ENCODE results near the gene SDF4.

Gene SDF4

DNA sequence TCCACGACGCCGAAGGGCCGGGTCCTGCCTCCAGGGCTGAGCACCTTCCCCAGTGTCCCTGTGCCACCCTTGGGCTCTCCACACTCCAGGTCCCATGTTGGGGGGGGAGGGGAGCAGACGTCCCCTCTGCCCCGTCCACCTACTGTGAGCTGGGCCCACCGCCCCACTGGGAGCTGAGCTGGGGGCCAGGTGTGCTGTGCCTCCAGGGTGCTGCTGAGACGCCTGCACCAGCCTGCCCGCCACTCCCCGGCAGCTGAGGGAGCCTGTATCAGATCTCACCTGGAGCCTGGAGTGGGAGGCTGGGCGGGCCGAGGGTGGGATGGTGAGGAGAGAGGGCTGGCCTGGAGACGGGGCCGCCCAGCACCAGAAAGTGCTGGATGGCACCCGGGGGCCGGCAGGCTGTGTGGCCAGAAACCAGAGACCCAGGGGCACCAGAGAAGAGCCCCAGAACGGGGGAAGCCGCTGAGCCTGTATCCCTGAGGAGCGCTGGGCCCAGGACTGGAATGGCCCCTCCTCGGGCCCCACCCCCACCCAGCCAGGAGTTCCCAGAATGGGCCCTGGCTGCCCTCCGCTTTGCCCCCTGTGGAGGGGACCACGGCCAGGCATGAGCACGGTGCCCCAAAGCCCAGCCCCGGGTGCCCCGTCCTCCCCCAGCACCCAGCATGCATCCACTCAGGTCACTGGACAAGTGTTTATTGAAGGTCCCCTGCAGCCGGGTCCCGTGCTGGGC is 28.8 kb downstream of the SDF4 start:
- DNase-seq (ENCODE audit: extremely low read depth, low read depth), result no peak
- TF ChIP-seq, protein P1, sequence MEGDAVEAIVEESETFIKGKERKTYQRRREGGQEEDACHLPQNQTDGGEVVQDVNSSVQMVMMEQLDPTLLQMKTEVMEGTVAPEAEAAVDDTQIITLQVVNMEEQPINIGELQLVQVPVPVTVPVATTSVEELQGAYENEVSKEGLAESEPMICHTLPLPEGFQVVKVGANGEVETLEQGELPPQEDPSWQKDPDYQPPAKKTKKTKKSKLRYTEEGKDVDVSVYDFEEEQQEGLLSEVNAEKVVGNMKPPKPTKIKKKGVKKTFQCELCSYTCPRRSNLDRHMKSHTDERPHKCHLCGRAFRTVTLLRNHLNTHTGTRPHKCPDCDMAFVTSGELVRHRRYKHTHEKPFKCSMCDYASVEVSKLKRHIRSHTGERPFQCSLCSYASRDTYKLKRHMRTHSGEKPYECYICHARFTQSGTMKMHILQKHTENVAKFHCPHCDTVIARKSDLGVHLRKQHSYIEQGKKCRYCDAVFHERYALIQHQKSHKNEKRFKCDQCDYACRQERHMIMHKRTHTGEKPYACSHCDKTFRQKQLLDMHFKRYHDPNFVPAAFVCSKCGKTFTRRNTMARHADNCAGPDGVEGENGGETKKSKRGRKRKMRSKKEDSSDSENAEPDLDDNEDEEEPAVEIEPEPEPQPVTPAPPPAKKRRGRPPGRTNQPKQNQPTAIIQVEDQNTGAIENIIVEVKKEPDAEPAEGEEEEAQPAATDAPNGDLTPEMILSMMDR (IDR thresholded peaks at IDR 0.05; ENCODE audit: low read depth, low read length), result no peak

GRCh38 chr1:1200876-1201810 is 30.7 kb downstream of the SDF4 start:
- DNase-seq (ENCODE audit: extremely low read depth, low read depth), result no peak
- TF ChIP-seq, protein P1 (IDR thresholded peaks at IDR 0.05; ENCODE audit: low read depth, low read length), result no peak

DNA sequence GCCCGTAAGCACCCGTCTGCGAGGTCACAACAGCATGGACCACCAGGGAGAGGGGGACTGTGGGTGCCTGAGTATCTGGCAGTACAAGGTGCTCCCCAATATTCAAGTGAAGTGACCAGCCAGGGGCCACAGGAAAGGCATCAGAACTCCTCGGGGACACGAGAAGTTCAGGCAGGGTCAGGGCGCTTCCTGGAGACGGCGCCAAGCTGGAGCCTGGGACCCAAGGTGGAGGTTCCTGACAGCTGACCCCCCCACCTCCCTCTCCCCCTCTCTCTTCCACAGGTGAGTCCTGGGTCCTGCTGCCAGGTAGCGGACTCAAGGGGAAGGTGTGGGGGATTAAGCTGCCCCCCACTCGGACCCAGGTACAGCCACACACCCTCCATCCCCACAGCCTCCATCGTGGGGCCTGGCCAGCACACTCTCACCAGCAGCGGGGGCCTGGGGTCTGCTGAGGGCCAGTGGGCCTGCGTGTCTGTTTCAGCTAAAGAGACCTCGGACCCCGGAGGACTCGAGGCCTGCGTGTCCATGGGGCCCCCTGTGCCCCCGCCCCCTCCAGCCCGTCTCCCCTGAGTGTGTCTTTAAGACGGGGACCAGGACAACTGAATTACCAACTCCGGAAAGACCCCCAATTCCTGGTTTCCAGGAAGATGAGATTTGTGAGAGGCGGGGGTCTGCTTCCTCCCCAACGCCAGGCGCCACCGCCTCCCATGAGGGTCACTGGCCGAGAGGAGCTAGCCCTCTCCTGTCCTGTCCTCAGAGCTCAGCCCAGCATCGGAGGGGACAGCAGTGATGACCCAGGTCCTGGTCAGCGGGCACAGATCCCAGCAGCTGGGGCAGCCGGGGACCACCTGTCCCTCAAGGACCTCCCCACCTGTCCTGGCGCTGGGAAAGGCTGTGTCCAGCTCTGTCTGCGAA is 31.6 kb downstream of the SDF4 start:
- TF ChIP-seq, protein P1 (IDR thresholded peaks at IDR 0.05; ENCODE audit: low read depth, low read length), result no peak
- no peak for DNase-seq (ENCODE audit: extremely low read depth, low read depth)

DNA sequence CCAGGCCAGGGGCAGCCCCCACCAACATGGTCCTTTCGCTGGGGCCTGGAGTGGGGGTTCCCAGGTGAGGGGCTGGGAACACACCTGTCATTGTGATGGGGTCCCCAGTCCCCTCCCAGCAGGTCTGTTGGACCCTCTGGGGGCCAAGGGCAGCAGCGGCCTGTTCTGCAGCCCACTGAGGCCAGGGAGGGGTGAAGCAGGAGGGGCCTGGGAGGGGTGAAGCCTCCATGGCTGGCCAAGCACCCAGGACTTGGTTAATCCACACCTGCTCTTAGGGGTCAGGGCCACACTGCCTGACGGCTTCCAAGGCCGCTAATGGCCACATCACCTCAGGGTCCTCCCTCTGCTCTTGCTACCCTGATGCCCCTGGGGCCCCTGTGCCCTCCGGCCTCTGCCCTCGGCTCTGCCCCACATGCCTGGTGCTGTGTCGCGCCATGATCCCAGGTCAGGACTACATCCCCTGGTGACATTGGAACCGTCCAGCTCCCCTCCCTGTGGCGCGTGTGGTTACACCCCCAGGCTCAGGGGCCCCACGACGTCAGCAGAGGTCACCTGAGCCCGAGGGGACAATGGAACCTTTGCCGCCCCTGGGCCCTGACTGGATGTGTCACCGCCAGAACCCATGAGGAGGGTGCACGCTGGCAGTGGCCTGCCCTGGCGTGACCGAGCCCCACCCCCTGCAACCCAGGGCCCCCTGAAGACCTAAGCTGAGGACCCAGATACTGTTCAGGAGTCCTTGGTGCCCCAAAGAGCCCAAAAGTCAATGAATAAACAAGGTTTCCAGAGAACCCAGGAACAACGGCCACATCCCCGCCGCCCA is 32.5 kb downstream of the SDF4 start:
- TF ChIP-seq, protein P1 (IDR thresholded peaks at IDR 0.05; ENCODE audit: low read depth, low read length), result no peak
- DNase-seq (ENCODE audit: extremely low read depth, low read depth), result no peak

GRCh38 chr1:1198423-1199140 is 33.2 kb downstream of the SDF4 start:
- no peak for DNase-seq (ENCODE audit: extremely low read depth, low read depth)

More at GRCh38 chr1:1198423-1199140, 33.2 kb downstream of the SDF4 start:
- TF ChIP-seq, protein P1 (IDR thresholded peaks at IDR 0.05; ENCODE audit: low read depth, low read length), result no peak
